ENCODE data around the gene UBALD1.
"Not testable (repeated sequence)": the region's sequence is repeated elsewhere in the genome, so short reads cannot be mapped to it uniquely, and the experiment has no call there.

The UBALD1 gene

GRCh38 chr16:4593086-4593485 is 21.6 kb downstream of the UBALD1 start:
- no peak for DNase-seq

DNA sequence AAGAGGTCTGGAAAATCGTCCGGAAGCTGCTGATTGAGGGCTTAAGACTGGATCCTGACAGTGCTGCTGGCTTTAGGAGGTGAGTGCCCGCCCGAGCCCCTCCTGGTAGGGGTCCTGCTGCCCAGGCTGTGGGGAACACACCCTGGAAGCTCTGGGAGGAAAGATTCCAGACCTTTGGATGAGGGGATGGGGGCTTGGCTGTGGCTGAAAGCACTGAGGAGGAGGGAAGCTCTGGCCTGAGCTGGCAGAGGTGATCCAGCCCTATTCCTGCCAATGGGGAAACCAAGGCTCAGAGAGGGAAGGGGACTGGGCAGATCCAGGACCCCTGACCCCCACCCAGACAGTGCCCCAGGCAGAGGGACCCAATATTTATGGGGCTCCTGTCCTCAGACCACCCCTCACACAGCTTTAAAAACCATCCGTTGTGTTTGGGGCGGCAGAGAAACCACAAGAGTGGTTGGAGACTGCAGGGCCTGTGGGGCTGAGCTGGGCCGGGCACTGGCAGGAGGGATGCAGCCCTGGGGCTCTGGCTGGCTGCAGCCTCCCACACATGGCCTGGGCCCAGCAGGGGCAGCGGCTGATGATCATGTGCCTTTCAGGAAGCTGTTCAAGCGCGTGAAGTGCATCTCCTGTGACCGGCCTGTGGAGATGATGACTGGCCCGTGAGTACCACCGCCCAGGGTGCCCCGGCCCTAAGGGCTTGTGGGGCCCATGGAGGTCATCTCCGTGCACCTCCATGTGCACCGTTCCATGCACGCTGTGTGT is 22.8 kb downstream of the UBALD1 start:
- DNase-seq: no peak

DNA sequence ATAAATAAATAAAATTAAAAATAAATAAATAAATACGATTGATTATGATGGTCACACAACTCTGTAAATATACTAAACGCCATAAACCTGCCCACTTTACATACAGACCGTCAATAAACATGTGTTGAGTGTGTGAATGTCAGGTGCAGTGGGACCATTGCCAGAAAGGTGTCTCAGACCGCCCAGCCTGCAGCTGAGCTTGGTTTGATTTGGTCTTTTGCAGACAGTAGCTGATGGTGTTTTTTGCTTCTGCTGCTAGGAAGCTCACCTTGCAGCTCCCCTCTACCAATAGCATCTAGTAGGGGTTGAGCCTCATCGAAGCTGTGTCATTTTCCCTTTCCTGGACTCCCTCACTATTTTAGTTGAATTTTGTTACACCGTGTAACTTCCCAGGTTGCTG is 23.5 kb downstream of the UBALD1 start:
- no peak for DNase-seq

DNA sequence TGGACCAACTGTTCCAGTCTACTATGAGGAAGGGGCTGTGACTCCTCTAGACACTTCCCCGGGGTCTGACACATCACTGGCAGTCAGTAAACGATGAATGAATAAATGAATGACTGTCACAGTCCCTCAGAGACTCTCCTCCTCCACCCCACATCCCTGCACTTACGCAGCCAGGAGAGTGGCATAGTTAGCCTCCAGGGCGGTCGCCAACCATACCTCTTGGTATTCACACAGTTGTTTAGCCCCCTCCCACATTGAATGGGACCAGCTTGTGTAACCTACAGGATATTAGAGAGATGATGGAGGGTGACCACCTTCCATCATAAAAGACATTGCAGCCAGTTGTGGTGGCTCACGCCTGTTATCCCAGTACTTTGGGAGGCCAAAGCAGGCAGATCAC is 25.7 kb downstream of the UBALD1 start:
- no peak for DNase-seq

GRCh38 chr16:4588386-4588785 is 26.3 kb downstream of the UBALD1 start:
- no peak for DNase-seq

DNA sequence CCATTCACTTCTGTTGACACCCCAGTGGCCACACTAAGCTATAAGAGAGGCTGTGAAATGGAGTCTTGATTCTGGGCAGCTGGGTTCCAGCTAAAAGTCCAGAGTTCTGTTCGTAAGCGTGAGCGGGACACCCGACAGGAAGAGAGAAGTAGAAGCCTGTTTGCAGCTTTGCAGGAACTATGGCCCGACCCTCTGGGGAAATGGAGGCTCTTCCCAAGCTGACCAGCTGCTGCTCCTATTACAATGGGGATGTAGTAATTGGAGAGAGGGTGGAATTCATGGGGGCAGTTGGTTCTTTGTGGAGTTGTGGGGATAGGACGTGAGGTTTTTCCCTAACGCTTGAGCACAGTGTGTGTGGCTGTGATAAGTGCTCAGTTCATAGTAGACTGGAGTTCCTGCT is 28.4 kb downstream of the UBALD1 start:
- DNase-seq: no peak

GRCh38 chr16:4583906-4584305 is 30.8 kb downstream of the UBALD1 start:
- no peak for DNase-seq

GRCh38 chr16:4580250-4580649 is 34.4 kb downstream of the UBALD1 start:
- DNase-seq: no peak

DNA sequence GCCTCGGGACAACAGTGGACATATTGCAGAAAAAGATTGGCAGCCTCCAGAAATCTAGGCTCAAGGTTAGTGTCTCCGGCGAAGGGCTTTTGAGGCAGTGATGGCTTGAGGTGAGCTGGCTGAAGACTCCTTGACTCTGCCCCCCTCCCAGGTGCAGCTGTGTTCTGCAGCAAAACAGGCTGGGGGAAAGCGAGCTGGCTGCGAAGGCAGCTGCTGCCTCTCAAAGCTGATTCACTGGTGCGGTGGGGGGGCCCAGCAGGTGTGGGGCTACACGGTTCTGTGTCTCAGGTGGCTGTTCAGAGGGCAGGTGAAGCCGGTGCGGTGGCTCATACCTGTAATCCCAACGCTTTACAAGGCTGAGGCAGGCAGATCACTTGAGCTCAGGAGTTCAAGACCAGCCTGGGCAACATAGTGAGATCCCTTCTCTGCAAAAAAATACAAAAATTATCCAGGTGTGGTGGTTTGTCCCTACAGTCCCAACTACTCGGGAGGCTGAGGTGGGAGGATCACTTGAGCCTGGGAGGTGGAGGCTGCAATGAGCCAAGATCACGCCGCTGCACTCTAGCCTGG is 35.6 kb downstream of the UBALD1 start:
- DNase-seq: no peak

- no peak for DNase-seq
Measured at GRCh38 chr16:4576008-4576407, 38.7 kb downstream of the UBALD1 start.

DNA sequence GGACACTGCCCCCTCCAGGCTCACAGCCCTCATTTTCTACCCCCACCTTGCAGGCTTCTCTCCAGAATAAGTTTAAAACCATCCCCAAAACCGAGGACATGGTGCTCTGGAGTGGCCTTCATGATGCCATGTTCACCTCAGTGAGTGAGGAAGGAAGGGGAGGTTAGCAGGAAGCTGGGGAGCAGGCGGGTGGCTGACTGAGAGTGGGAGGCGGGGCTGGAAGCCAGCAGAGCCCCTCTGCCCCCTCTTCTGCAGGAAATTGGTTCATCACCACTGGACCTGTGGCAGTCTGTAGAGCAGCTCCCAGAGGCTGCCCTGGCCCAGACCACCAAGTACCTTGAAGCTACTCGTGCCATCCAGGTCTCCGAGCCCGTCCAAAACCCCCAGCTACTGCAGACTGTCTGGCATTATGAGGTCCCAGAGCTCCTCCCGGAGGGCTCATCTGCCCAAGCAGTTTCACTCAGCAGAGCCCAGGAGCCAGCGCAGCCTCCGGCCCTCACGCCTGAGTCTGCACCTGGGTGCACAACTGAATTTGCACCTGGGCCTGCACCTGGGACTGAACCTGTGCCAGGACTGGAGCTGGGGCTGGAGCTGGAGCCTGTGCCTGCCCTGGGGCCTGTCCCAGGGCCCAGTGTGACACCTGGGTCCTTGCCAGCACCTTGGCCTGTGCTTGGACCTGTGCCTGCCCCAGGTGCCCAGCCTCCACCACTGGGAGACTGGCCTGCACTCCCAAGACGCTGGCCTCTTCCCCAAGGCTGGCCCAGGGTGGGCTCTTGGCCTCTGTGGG is 39.6 kb downstream of the UBALD1 start:
- no peak for DNase-seq

DNA sequence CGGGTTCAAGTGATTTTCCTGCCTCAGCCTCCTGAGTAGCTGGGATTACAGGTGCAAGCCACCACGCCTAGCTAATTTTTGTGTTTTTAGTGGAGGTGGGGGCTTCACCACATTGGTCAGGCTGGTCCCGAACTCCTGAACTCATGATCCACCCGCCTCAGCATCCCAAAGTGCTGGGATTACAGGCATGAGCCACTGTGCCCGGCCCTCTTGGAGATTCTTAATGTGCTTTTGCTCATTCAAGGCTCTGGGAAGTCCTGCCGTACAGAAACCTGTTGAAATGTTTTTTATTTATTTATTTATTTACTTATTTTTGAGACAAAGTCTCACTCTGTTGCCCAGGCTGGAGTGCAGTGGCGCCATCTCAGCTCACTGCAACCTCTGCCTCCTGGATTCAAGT is 40.8 kb downstream of the UBALD1 start:
- not testable (repeated sequence) for DNase-seq

- DNase-seq: no peak
Measured at GRCh38 chr16:4572715-4573114, 42.0 kb downstream of the UBALD1 start.

GRCh38 chr16:4570688-4571321 is 43.9 kb downstream of the UBALD1 start:
- DNase-seq: no peak

DNA sequence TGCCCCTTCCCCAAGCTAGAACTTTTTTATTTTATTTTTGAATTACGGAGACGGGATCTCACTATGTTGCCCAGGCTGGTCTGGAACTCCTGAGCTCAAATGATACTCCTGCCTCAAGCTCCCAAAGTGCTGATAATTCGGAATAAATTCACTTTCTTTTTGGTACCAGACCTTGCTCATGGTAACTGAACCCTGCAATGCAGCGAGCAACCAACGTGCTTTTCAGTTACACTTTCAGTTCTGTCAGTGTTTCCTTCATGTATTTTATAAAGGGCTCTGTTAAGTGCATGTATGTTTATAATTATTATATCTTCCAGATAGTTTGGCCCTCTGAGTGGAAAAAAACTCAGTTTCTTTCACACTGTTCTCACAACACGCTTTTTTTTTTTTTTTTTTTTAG is 44.6 kb downstream of the UBALD1 start:
- no peak for DNase-seq

DNA sequence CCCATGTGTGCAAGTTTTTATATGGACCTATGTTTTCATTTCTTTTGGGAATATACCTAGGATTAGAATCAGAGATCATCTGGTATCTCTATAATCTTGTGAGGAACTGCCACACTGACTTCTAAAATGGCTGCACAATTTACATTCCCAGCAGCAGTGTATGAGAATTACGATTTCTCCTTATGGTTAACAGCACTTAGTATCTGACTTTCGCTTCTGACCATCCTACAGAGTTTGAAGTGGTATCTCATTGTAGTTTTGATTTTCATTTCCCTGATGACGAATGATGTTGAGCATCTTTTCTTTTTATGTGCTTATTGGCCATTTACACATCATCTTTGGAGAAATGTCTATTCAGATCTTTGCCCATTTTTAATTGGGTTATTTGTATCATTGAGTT is 48.5 kb downstream of the UBALD1 start:
- no peak for DNase-seq

DNA sequence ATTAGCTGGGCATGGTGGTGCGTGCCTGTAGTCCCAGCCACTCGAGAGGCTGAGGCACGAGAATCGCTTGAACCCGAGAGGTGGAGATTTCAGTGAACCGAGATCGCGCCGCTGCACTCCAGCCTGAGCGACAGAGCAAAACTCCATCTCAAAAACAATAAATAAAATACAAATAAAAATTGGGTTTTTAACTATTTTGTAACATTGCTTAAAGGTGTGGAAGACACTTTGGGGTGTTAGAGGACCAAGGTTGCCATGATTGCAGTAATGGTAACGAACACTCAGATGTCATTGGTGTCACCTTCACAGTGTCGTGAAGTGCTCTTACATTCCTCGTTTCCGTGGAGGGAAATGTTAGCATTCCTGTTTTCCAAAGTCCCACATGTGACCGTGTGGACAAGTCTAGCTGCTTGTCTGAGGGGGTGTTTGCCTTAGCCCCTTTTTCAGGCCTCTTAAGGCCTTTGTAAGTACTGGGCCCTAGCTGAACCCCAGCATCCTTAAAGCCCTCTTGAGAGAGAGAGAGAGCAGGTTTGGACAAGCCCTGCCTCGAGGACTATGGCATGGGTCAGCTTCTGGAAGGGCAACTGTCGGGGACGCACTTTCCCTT is 49.9 kb downstream of the UBALD1 start:
- DNase-seq: no peak

DNA sequence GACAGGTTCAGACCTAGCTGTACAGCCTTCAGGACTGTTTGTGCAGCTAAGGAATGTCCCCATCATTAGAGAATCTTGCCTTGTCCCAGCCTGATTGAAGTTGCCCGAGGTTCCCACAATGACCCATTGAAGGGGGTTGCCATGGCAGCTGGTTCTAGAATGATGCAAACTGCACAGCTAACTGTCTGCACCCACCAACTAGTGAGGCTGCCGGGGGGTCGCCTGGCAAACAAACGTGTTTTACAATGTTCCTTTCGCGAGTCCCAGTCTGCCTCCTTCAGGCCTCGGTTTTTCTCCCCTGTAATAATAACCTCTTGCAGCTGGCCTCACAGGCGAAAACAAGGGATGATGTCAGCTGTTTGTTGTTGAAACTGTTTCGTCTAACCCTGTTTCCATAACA is 53.1 kb downstream of the UBALD1 start:
- DNase-seq: no peak
